Mesothelial cell of epicardium (in vitro differentiated cells): ENCODE results near the gene PCDHB3. TPM values are rescaled to one million over a fixed set of nuclear protein-coding genes. Genes with fewer than 3 reads are reported as not detected.

Experiments used
- DNase-seq, 2 experiments: peaks; one replicate each; pipeline ENCODE4 v3.0.0; 2021; ENCODE audit warnings: low spot score in 2 of 2; ENCODE audit not compliant: unreplicated experiment in 2 of 2
- H3K27ac Mint-ChIP-seq: 2 replicates; pipeline ENCODE4 v1.8.0; 2021; ENCODE audit warnings: mixed read lengths
- H3K27me3 Mint-ChIP-seq: 2 replicates; pipeline ENCODE4 v1.8.0; 2021; ENCODE audit warnings: low read depth, mixed read lengths
- H3K36me3 Mint-ChIP-seq: 2 replicates; pipeline ENCODE4 v1.8.0; 2021; ENCODE audit warnings: mixed read lengths
- H3K4me1 Mint-ChIP-seq: 2 replicates; pipeline ENCODE4 v1.8.0; 2021; ENCODE audit warnings: mixed read lengths
- H3K4me3 Mint-ChIP-seq: 2 replicates; pipeline ENCODE4 v1.8.0; 2021; ENCODE audit warnings: mild to moderate bottlenecking, moderate library complexity, mixed read lengths
- H3K9me3 Mint-ChIP-seq: 2 replicates; pipeline ENCODE4 v1.8.0; 2021; ENCODE audit warnings: mixed read lengths
- CTCF ChIP-seq: fragments of 200-600 bp; sonication (generic); IDR thresholded peaks from one replicate; pipeline ENCODE4 v1.5.0; 2021; ENCODE audit warnings: antibody characterized with exemption; ENCODE audit not compliant: unreplicated experiment
- total RNA-seq: library from RNA; stranded (reverse); gene quantifications from 3 replicates; pipeline ENCODE4 v1.2.1, GENCODE V29; 2021

The PCDHB3 gene
- 19.2 to 21.6 TPM (median 19.8 TPM) in 3 replicates for total RNA-seq

GRCh38 chr5:141100243-141100805, at the start of gene PCDHB3:
Gene PCDHB3 (plus strand): TSS chr5:141100473. CDS start chr5:141100650, 177 bp downstream.
- Mint-ChIP-seq H3K4me1 (peaks cover 2% of the 10 kb centered on the region), H3K4me3 (no peak within 1 kb of the TSS), H3K36me3 (peaks cover 68% of the 10 kb centered on the region), H3K9me3 (peaks cover 45% of the 10 kb centered on the region), H3K27ac (no peak within 1 kb of the TSS), H3K27me3 (no peaks in the 10 kb centered on the region)
- TF ChIP-seq CTCF, result no peak
- no peak for DNase-seq

GRCh38 chr5:141050622-141051520, 49.4 kb upstream of the PCDHB3 start, which contains the start of gene PCDHB1:
Gene PCDHB1 (plus strand): TSS chr5:141051374. CDS start chr5:141051471, 97 bp downstream.
- no peak for TF ChIP-seq CTCF
- H3K4me3 Mint-ChIP-seq, result peak within 1 kb of the TSS; percentile 83
- no peaks in the 10 kb centered on the region for H3K9me3 Mint-ChIP-seq
- H3K27ac Mint-ChIP-seq, result peak within 1 kb of the TSS; percentile 8
- peak in 1 of 2 experiments; percentile 43 for DNase-seq
- no peaks in the 10 kb centered on the region for H3K36me3 Mint-ChIP-seq
- peaks cover 8% of the 10 kb centered on the region for H3K4me1 Mint-ChIP-seq
- peaks cover 60% of the 10 kb centered on the region for H3K27me3 Mint-ChIP-seq

DNA sequence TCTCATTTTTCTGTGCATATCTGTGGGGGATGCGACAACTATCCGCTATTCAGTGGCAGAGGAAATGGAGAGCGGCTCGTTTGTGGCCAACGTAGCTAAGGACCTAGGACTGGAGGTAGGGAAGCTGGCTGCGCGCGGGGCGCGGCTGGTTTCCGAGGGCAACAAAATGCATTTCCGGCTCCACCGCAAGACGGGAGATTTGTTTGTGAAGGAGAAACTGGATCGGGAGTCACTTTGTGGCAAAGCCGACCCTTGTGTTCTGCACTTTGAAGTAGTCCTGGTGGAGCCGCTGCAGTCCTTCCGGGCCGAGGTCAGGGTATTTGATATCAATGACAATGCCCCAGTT, 48.8 kb upstream of the PCDHB3 start:
- H3K4me3 Mint-ChIP-seq, result peak overlapping the region; percentile 83
- H3K27ac Mint-ChIP-seq, result peak overlapping the region; percentile 8
- TF ChIP-seq CTCF, result no peak
- H3K36me3 Mint-ChIP-seq, result no peaks in the 10 kb centered on the region
- peaks cover 55% of the 10 kb centered on the region for H3K27me3 Mint-ChIP-seq
- H3K9me3 Mint-ChIP-seq, result no peaks in the 10 kb centered on the region
- no peak for DNase-seq
- H3K4me1 Mint-ChIP-seq, result peaks cover 8% of the 10 kb centered on the region

GRCh38 chr5:141077826-141078225, 22.4 kb upstream of the PCDHB3 start:
- peaks cover 9% of the 10 kb centered on the region for H3K4me1 Mint-ChIP-seq
- H3K27me3 Mint-ChIP-seq, result peaks cover 5% of the 10 kb centered on the region
- DNase-seq, result no peak
- no peaks in the 10 kb centered on the region for H3K36me3 Mint-ChIP-seq
- H3K9me3 Mint-ChIP-seq, result peaks cover 6% of the 10 kb centered on the region
- TF ChIP-seq CTCF, result no peak
- no peak overlapping the region for H3K4me3 Mint-ChIP-seq
- no peak overlapping the region for H3K27ac Mint-ChIP-seq

DNA sequence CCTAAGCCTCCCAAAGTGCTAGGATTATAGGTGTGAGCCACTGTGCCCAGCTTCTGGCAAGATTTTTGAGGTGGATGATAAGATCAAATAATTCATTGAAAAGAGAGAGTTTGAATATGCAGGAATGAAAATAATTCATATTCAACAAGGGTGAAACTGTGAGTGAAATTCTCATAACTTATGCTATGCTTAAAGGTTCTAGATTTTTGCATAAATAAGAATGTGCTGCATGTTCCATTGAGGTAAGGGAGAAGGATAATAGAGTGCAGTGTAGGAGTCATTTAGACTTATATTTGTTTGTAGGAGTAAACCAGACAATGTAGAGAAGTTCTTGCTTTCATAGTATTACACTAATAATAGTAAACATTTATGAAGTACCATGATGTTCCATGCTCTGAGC, 18.0 kb upstream of the PCDHB3 start:
- H3K4me3 Mint-ChIP-seq, result no peak overlapping the region

More for the DNA sequence above, 18.0 kb upstream of the PCDHB3 start:
- no peak overlapping the region for H3K27ac Mint-ChIP-seq
- peaks cover 6% of the 10 kb centered on the region for H3K27me3 Mint-ChIP-seq
- peaks cover 5% of the 10 kb centered on the region for H3K36me3 Mint-ChIP-seq
- peaks cover 12% of the 10 kb centered on the region for H3K9me3 Mint-ChIP-seq
- no peak for DNase-seq
- no peak for TF ChIP-seq CTCF
- H3K4me1 Mint-ChIP-seq, result no peaks in the 10 kb centered on the region
